RWPE2 (cell line): Measurements from ENCODE around the gene COL15A1.

Experiments used
- ATAC-seq: fragments of 200-7000 bp; cut with Tn5 transposase; 3 replicates; pipeline ENCODE4 v1.9.1; 2021; ENCODE audit warnings: low read depth
- DNase-seq: peaks from one replicate; pipeline ENCODE4 v3.0.0-alpha.2; 2020; ENCODE audit warnings: low spot score
- H3K27ac ChIP-seq: fragments of 450-650 bp; 2 replicates; pipeline ENCODE4 v1.5.1; 2017; ENCODE audit warnings: mild to moderate bottlenecking; ENCODE audit not compliant: poor library complexity, severe bottlenecking
- H3K27me3 ChIP-seq: fragments of 250-450 bp; sonication (Bioruptor Pico); 2 replicates; pipeline ENCODE4 v1.5.1; 2021; ENCODE audit warnings: mild to moderate bottlenecking, moderate library complexity; ENCODE audit not compliant: insufficient read depth, poor library complexity, severe bottlenecking
- H3K36me3 ChIP-seq: fragments of 250-450 bp; sonication (Bioruptor Pico); 2 replicates; pipeline ENCODE4 v1.5.1; 2020; ENCODE audit warnings: low read depth, mild to moderate bottlenecking, moderate library complexity
- H3K4me1 ChIP-seq: fragments of 250-450 bp; sonication (Bioruptor Pico); 2 replicates; pipeline ENCODE4 v1.5.1; 2021; ENCODE audit warnings: mild to moderate bottlenecking, moderate library complexity; ENCODE audit not compliant: insufficient read depth, poor library complexity, severe bottlenecking
- H3K4me3 ChIP-seq: fragments of 250-450 bp; sonication (Bioruptor Pico); 2 replicates; pipeline ENCODE4 v1.5.1; 2021; ENCODE audit warnings: mild to moderate bottlenecking, moderate library complexity; ENCODE audit not compliant: severe bottlenecking
- H3K9me3 ChIP-seq: fragments of 250-450 bp; sonication (Bioruptor Pico); 2 replicates; pipeline ENCODE4 v1.5.1; 2021; ENCODE audit warnings: mild to moderate bottlenecking, moderate library complexity; ENCODE audit not compliant: severe bottlenecking
- CTCF ChIP-seq: fragments of 450-650 bp; IDR thresholded peaks from one replicate; pipeline ENCODE4 v1.5.1; 2017; ENCODE audit warnings: mild to moderate bottlenecking, moderate library complexity; ENCODE audit not compliant: poor library complexity, severe bottlenecking

Gene COL15A1

GRCh38 chr9:98921732-98922131 lies 22.0 kb upstream of the COL15A1 start:
- no peaks in the 10 kb centered on the region for H3K4me1 ChIP-seq
- DNase-seq = no peak
- no peak overlapping the region for H3K4me3 ChIP-seq
- no peaks in the 10 kb centered on the region for H3K27me3 ChIP-seq
- H3K27ac ChIP-seq = no peak overlapping the region
- TF ChIP-seq CTCF = no peak
- no peaks in the 10 kb centered on the region for H3K36me3 ChIP-seq
- no peaks in the 10 kb centered on the region for H3K9me3 ChIP-seq
- no peak for ATAC-seq

GRCh38 chr9:98922721-98923435 lies 20.8 kb upstream of the COL15A1 start:
- DNase-seq = no peak

GRCh38 chr9:98923451-98924123 lies 20.1 kb upstream of the COL15A1 start:
- DNase-seq (no peak), ATAC-seq (no peak)
- H3K4me3 ChIP-seq = no peak overlapping the region
- no peak overlapping the region for H3K27ac ChIP-seq
- no peaks in the 10 kb centered on the region for H3K36me3 ChIP-seq
- no peaks in the 10 kb centered on the region for H3K4me1 ChIP-seq
- H3K9me3 ChIP-seq = no peaks in the 10 kb centered on the region
- TF ChIP-seq CTCF = no peak
- H3K27me3 ChIP-seq = no peaks in the 10 kb centered on the region

More at GRCh38 chr9:98922721-98923435, 20.8 kb upstream of the COL15A1 start:
- no peak for TF ChIP-seq CTCF
- Histone ChIP-seq H3K36me3 (no peaks in the 10 kb centered on the region), H3K27ac (no peak overlapping the region), H3K27me3 (no peaks in the 10 kb centered on the region), H3K4me3 (no peak overlapping the region), H3K4me1 (no peaks in the 10 kb centered on the region), H3K9me3 (no peaks in the 10 kb centered on the region)
- no peak for ATAC-seq

GRCh38 chr9:98924946-98925820 lies 18.5 kb upstream of the COL15A1 start:
- H3K27ac ChIP-seq = no peak overlapping the region
- no peak for DNase-seq
- ATAC-seq = no peak

More at GRCh38 chr9:98924946-98925820, 18.5 kb upstream of the COL15A1 start:
- no peaks in the 10 kb centered on the region for H3K9me3 ChIP-seq
- no peak for TF ChIP-seq CTCF
- H3K36me3 ChIP-seq = no peaks in the 10 kb centered on the region
- H3K4me1 ChIP-seq = no peaks in the 10 kb centered on the region
- no peak overlapping the region for H3K4me3 ChIP-seq
- H3K27me3 ChIP-seq = peaks cover 8% of the 10 kb centered on the region
